DOHH2 (cell line): Measurements from ENCODE around the gene FAM133A.

Experiments
- EZH2phosphoT487 ChIP-seq: fragments of 200-600 bp; sonication (generic); IDR thresholded peaks from 2 replicates; pipeline ENCODE4 v1.6.1; 2017; ENCODE audit warnings: borderline replicate concordance, mild to moderate bottlenecking, antibody characterized with exemption, low read length, moderate library complexity, mixed read lengths
- TF ChIP-seq, protein P1 (sequence below): fragments of 200-600 bp; sonication (generic); IDR thresholded peaks from one replicate; pipeline ENCODE4 v1.5.1; 2014; ENCODE audit warnings: antibody characterized with exemption, mild to moderate bottlenecking, low read depth, low read length; ENCODE audit not compliant: poor library complexity, severe bottlenecking

DNA sequence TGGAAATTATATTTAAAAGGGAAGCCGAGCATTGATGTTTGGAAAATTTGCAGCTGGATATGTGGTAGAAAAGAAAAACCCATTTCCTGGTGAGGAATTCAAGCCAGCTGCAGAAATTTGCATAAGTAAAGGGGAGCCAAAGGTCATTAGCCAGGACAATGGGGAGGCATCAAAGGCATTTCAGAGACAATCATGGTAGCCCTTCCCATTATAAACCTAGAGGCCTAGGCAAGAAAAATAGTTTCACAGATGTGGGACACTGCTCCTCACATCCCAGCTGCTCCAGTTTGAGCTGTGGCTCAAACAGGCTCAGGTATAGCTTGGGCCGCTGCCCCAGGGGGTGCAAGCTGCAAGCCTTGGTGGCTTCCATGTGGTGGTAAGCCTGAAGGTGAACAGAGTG, 36.4 kb upstream of the FAM133A start:
- TF ChIP-seq, protein P1, sequence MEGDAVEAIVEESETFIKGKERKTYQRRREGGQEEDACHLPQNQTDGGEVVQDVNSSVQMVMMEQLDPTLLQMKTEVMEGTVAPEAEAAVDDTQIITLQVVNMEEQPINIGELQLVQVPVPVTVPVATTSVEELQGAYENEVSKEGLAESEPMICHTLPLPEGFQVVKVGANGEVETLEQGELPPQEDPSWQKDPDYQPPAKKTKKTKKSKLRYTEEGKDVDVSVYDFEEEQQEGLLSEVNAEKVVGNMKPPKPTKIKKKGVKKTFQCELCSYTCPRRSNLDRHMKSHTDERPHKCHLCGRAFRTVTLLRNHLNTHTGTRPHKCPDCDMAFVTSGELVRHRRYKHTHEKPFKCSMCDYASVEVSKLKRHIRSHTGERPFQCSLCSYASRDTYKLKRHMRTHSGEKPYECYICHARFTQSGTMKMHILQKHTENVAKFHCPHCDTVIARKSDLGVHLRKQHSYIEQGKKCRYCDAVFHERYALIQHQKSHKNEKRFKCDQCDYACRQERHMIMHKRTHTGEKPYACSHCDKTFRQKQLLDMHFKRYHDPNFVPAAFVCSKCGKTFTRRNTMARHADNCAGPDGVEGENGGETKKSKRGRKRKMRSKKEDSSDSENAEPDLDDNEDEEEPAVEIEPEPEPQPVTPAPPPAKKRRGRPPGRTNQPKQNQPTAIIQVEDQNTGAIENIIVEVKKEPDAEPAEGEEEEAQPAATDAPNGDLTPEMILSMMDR, result no peak
- TF ChIP-seq EZH2phosphoT487, result no peak
